Ishikawa (cell line): ENCODE data around the gene NEDD4L.

Experiments used
- CREB1 ChIP-seq: IDR thresholded peaks from 2 replicates; pipeline ENCODE4 v1.6.1; 2012; ENCODE audit warnings: low read depth
- TAF1 ChIP-seq: IDR thresholded peaks from 2 replicates; pipeline ENCODE4 v1.6.1; 2012; ENCODE audit warnings: low read depth, mild to moderate bottlenecking

GRCh38 chr18:58252166-58252565, 208.1 kb downstream of the NEDD4L start:
- TF ChIP-seq TAF1, result no peak
- TF ChIP-seq CREB1, result no peak
